ENCODE measurements around the gene ATP5F1D. TPM values are rescaled to one million over a fixed set of nuclear protein-coding genes. Genes with fewer than 3 reads are reported as not detected.

The ATP5F1D gene
- total and polyA plus RNA-seq, 2 donors (not counting 3 experiments of a cell fraction or from before 2014, with no cell fraction given) = 167 to 192 TPM

DNA sequence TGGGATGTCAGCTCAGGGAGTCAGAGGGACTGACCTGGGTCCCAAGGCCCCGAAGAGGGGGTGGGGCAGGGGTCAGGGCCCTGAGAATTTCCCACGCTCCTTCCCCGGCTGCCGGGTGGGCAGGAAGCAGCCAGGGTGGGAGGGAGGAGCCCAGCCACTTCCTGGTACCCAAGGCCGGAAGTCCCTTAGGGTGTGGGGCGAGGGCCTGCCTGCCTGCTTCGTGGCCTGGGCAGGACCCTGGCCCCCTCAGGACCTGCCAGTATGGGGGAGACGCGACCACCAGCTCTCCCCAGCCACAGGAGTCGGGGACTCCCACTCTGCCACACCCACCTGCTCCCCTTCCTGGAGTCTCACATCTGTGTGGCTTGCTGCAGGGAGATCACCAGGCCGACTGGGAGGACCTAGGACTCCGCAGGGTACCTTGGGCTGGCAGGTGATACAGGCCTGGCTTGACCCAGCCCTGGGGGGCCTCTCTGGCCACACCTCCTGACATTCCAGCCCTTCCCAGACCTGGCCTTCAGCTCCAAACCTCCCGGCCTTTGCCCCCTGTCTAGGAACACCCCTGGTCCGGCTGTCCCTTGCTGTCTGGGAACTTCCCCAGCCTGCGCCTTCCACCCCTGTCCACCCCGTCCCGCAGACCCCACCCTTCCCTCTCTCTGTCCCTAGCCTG lies 17.8 kb downstream of the ATP5F1D start:
- TF ChIP-seq GATA2 (IDR thresholded peaks at IDR 0.05; ENCODE audit: insufficient read depth, insufficient read length, low read depth, low read length) (no peak), POLR2AphosphoS5 (IDR thresholded peaks at IDR 0.05; ENCODE audit: insufficient read depth, low read depth, low read length) (peak; percentile 96), POLR2A (IDR thresholded peaks at IDR 0.05; ENCODE audit: low read depth, low read length) (peak; percentile 98)
- Histone ChIP-seq H3K36me3 (ENCODE audit: control insufficient read depth in 2 of 2, extremely low read depth in 1 of 2, insufficient read depth in 2 of 2, low read length in 2 of 2) (peaks cover 25 to 26% of the 10 kb centered on the region in 2 experiments), H4K20me1 (replicated peaks; ENCODE audit: control insufficient read depth, extremely low read depth, insufficient read depth, low read length) (no peaks in the 10 kb centered on the region), H3K79me2 (ENCODE audit: control insufficient read depth, insufficient read depth, low read length) (peaks cover 25% of the 10 kb centered on the region), H3K9ac (replicated peaks; ENCODE audit: extremely low read depth, insufficient read depth, low read length) (peak overlapping the region; percentile 41), H3K4me1 (ENCODE audit: control insufficient read depth, extremely low read depth, insufficient read depth, low read length) (peaks cover 47% of the 10 kb centered on the region), H3K27me3 (ENCODE audit: control insufficient read depth in 2 of 2, insufficient read depth in 2 of 2, low read length in 2 of 2) (no peaks in the 10 kb centered on the region), H3K4me2 (ENCODE audit: insufficient read depth, low read length) (no peak overlapping the region), H3K9me3 (replicated peaks; ENCODE audit: control insufficient read depth, insufficient read depth, low read length) (no peaks in the 10 kb centered on the region), H2AFZ (ENCODE audit: low read depth, low read length) (no peak overlapping the region), H3K27ac (ENCODE audit: insufficient read depth, low read depth, low read length) (peak overlapping the region; percentile 61), H3K4me3 (replicated peaks in 1 of 3; ENCODE audit: insufficient read depth in 1 of 3, low read depth in 1 of 3, low read length in 3 of 3) (no peak overlapping the region), H3K9me1 (replicated peaks; ENCODE audit: control insufficient read depth, extremely low read depth, insufficient read depth, low read length) (no peaks in the 10 kb centered on the region)
- intact Hi-C loops (cut with micrococcal nuclease) = no loop called here
- DNase-seq (ENCODE audit: low read depth, low spot score) (peak; percentile 62), FAIRE-seq (peak; percentile 73)
- CTCF ChIA-PET = interaction anchor here (7.8 kb wide), 1 partner anchor 15 kb away, joined by 63 read pairs; no protein-coding TSS in a partner anchor
- no TSS peak for BruUV-seq (replicated peaks)
- dilution Hi-C loops (cut with MboI; ENCODE audit: extremely low pct_ligation_motif_present, low sequenced_read_pairs) = no loop called here
- POLR2A ChIA-PET = interaction anchor here (0.7 to 3.4 kb wide), 2 partner anchors 10 to 15 kb away, joined by 5 to 19 read pairs; partner anchors contain the start of gene CIRBP

DNA sequence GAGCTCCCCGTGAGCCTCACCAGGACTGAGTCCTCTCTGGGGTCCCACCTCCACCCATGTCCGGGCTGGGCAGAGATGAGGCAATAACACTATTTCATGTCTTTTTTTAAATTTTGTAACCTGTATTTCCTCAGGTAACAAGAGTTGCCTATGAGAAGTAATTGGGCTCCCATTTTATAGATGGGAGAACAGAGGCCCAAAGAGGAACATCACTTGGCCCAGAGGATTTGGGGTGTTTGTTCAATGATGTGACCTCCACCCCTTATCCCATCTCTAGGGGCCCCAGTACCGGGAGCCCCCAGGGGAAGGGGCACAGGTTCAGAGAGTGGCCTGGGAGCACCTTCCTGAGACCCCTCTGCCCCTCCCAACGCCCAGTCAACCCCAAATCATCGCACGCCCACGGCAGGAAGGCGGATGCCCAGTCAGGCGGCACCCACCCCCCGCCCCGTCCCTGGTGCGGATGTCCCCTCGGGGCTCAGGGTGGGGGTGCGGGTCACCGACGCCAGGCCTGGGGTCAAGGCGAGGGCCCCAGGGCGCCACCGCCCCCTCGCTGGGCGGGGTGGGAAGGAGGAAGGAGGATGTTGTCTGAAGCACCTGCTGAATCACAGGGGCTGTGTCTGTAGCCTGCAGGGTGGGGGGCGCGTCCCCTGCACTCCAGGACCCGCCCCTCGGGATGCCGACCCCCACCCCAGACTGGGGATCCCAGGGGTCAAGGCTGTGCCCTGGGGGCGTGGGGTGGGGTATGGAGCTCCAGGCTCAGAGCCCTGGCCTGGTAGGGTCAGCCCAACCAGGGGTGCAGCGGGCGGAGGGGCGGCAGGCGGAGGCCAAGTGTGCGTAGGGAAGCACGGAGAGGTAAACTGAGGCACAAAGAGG lies 18.6 kb downstream of the ATP5F1D start:
- Histone ChIP-seq H2AFZ (ENCODE audit: low read depth, low read length) (no peak overlapping the region), H3K9me1 (replicated peaks; ENCODE audit: control insufficient read depth, extremely low read depth, insufficient read depth, low read length) (no peaks in the 10 kb centered on the region), H3K4me1 (ENCODE audit: control insufficient read depth, extremely low read depth, insufficient read depth, low read length) (peaks cover 49% of the 10 kb centered on the region), H3K4me2 (ENCODE audit: insufficient read depth, low read length) (no peak overlapping the region), H3K79me2 (ENCODE audit: control insufficient read depth, insufficient read depth, low read length) (peaks cover 17% of the 10 kb centered on the region), H3K4me3 (replicated peaks in 1 of 3; ENCODE audit: insufficient read depth in 1 of 3, low read depth in 1 of 3, low read length in 3 of 3) (peak overlapping the region in 1 of 3 experiments; percentile 14), H3K36me3 (ENCODE audit: control insufficient read depth in 2 of 2, extremely low read depth in 1 of 2, insufficient read depth in 2 of 2, low read length in 2 of 2) (peaks cover 17 to 18% of the 10 kb centered on the region in 2 experiments), H4K20me1 (replicated peaks; ENCODE audit: control insufficient read depth, extremely low read depth, insufficient read depth, low read length) (no peaks in the 10 kb centered on the region), H3K27me3 (ENCODE audit: control insufficient read depth in 2 of 2, insufficient read depth in 2 of 2, low read length in 2 of 2) (no peaks in the 10 kb centered on the region), H3K27ac (ENCODE audit: insufficient read depth, low read depth, low read length) (peak overlapping the region; percentile 61), H3K9ac (replicated peaks; ENCODE audit: extremely low read depth, insufficient read depth, low read length) (no peak overlapping the region), H3K9me3 (replicated peaks; ENCODE audit: control insufficient read depth, insufficient read depth, low read length) (no peaks in the 10 kb centered on the region)
- ChIA-PET POLR2A (interaction anchor here (0.7 to 3.4 kb wide), 2 partner anchors 9 to 16 kb away, joined by 5 to 19 read pairs; partner anchors contain the start of gene CIRBP), CTCF (interaction anchor here (1.5 to 7.8 kb wide), 2 partner anchors 11 to 16 kb away, joined by 3 to 63 read pairs; no protein-coding TSS in a partner anchor)
- no TSS peak for BruUV-seq (replicated peaks)
- FAIRE-seq = no peak
- dilution Hi-C loops (cut with MboI; ENCODE audit: extremely low pct_ligation_motif_present, low sequenced_read_pairs) (no loop called here), intact Hi-C loops (cut with micrococcal nuclease) (loop anchor here (1.0 kb wide), 1 partner anchor 8 kb away; no protein-coding TSS in a partner anchor)
- TF ChIP-seq, protein P1, sequence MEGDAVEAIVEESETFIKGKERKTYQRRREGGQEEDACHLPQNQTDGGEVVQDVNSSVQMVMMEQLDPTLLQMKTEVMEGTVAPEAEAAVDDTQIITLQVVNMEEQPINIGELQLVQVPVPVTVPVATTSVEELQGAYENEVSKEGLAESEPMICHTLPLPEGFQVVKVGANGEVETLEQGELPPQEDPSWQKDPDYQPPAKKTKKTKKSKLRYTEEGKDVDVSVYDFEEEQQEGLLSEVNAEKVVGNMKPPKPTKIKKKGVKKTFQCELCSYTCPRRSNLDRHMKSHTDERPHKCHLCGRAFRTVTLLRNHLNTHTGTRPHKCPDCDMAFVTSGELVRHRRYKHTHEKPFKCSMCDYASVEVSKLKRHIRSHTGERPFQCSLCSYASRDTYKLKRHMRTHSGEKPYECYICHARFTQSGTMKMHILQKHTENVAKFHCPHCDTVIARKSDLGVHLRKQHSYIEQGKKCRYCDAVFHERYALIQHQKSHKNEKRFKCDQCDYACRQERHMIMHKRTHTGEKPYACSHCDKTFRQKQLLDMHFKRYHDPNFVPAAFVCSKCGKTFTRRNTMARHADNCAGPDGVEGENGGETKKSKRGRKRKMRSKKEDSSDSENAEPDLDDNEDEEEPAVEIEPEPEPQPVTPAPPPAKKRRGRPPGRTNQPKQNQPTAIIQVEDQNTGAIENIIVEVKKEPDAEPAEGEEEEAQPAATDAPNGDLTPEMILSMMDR (IDR thresholded peaks at IDR 0.05; ENCODE audit: extremely low read depth in 1 of 2, insufficient read depth in 1 of 2, low read depth in 1 of 2, low read length in 2 of 2) = no peak
- TF ChIP-seq, protein P2, sequence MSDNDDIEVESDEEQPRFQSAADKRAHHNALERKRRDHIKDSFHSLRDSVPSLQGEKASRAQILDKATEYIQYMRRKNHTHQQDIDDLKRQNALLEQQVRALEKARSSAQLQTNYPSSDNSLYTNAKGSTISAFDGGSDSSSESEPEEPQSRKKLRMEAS (IDR thresholded peaks at IDR 0.05; ENCODE audit: insufficient read depth, insufficient read length) = no peak
- TF ChIP-seq GATA2 (IDR thresholded peaks at IDR 0.05; ENCODE audit: insufficient read depth, insufficient read length, low read depth, low read length) (no peak), POLR2AphosphoS5 (IDR thresholded peaks at IDR 0.05; ENCODE audit: insufficient read depth, low read depth, low read length) (no peak), MYC (IDR thresholded peaks at IDR 0.05; ENCODE audit: low read depth, low read length) (no peak), JUN (IDR thresholded peaks at IDR 0.05; ENCODE audit: borderline replicate concordance, insufficient read depth, insufficient read length, low read depth) (no peak), POLR2A (IDR thresholded peaks at IDR 0.05; ENCODE audit: low read depth, low read length) (no peak), EZH2 (IDR thresholded peaks at IDR 0.05; ENCODE audit: borderline replicate concordance, low read depth, low read length, severe bottlenecking) (no peak), FOS (IDR thresholded peaks at IDR 0.05; ENCODE audit: borderline replicate concordance, insufficient read depth, low read length) (no peak)
- peak; percentile 24 for DNase-seq (ENCODE audit: low read depth, low spot score)

All from endothelial cell of umbilical vein (primary cell).